Neural cell (in vitro differentiated cells): Measurements from ENCODE around the gene CC2D1A. TPM values are rescaled to one million over a fixed set of nuclear protein-coding genes. Genes with fewer than 3 reads are reported as not detected.

Experiments
- polyA plus RNA-seq: library from polyadenylated mRNA; depleted of rRNA; stranded (reverse); fragments of >200 nt; gene quantifications from 2 replicates; pipeline ENCODE4 v1.2.3, GENCODE V29; 2014
- small RNA-seq, 3 experiments: library from RNA; depleted of rRNA; stranded (forward); fragments of <200 nt; gene quantifications; one replicate each; pipeline ENCODE3, GENCODE V24; 2012

Gene CC2D1A
- polyA plus RNA-seq, 1 donor from 2014 or later, result 24.5 TPM

Small RNA genes within 50 kb of the gene (small RNA-seq; reads per million reads assigned to genes)
- gene MIR181C (125 to 281 (median 252) reads per million in 3 experiments), gene MIR181D (382 to 626 (median 510) reads per million in 3 experiments)

Other genes with a start within 250 kb of the CC2D1A start
- gene MRI1, start 141.7 kb upstream of the CC2D1A start, polyA plus RNA-seq, result 70.5 and 71.2 TPM in 2 replicates
- 104 and 134 TPM in 2 replicates for gene C19orf53, start 131.7 kb upstream of the CC2D1A start, polyA plus RNA-seq
- 4.7 and 6.1 TPM in 2 replicates for gene ZSWIM4, start 110.8 kb upstream of the CC2D1A start, polyA plus RNA-seq
- 3.2 and 3.8 TPM in 2 replicates for gene NANOS3, start 29.1 kb upstream of the CC2D1A start, polyA plus RNA-seq
- gene BRME1, start 84 bp upstream of the CC2D1A start, polyA plus RNA-seq, result 6.2 and 8.5 TPM in 2 replicates
- gene PODNL1, start 32.2 kb downstream of the CC2D1A start, polyA plus RNA-seq, result not detected in 2 replicates
- 39.4 and 57.6 TPM in 2 replicates for gene DCAF15, start 46.3 kb downstream of the CC2D1A start, polyA plus RNA-seq
- 2.2 and 3.0 TPM in 2 replicates for gene RFX1, start 100.1 kb downstream of the CC2D1A start, polyA plus RNA-seq
- gene RLN3, start 121.9 kb downstream of the CC2D1A start, polyA plus RNA-seq, result not detected in 2 replicates
- gene IL27RA, start 125.6 kb downstream of the CC2D1A start, polyA plus RNA-seq, result 1.0 and 1.6 TPM in 2 replicates
- gene PALM3, start 155.9 kb downstream of the CC2D1A start, polyA plus RNA-seq, result 0.33 TPM in 1 of 2 replicates, not detected in the other
- 3.7 and 8.2 TPM in 2 replicates for gene MISP3, start 166.6 kb downstream of the CC2D1A start, polyA plus RNA-seq
- gene C19orf67, start 179.6 kb downstream of the CC2D1A start, polyA plus RNA-seq, result not detected in 2 replicates
- 32.4 and 38.1 TPM in 2 replicates for gene SAMD1, start 184.6 kb downstream of the CC2D1A start, polyA plus RNA-seq
- 11.7 and 28.1 TPM in 2 replicates for gene PRKACA, start 211.6 kb downstream of the CC2D1A start, polyA plus RNA-seq
- gene ASF1B, start 230.4 kb downstream of the CC2D1A start, polyA plus RNA-seq, result 0.32 and 0.34 TPM in 2 replicates